HG02610 (cell line): Measurements from ENCODE around the gene NEUROD2.

Experiments
- ATAC-seq: cut with Tn5 transposase; IDR thresholded peaks from one replicate; pipeline ENCODE4 v1.9.1; 2021; ENCODE audit warnings: mild to moderate bottlenecking, moderate library complexity; ENCODE audit not compliant: unreplicated experiment

The NEUROD2 gene

DNA sequence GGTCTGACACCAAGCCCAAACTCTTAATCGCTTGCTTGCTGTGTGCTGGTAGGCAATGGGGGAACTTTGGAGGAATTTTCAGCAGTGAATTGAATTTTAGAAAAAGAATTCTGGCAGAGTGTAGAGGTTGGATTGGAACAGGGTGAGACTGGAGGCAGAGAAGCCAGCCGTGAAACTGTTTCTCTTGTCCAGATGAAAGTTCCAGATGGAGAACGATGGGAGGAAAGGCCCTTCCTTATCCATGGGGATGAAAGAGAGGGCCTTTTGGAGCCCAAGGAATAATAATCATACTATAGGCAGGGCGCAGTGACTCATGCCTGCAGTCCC, 26.0 kb downstream of the NEUROD2 start:
- no peak for ATAC-seq

DNA sequence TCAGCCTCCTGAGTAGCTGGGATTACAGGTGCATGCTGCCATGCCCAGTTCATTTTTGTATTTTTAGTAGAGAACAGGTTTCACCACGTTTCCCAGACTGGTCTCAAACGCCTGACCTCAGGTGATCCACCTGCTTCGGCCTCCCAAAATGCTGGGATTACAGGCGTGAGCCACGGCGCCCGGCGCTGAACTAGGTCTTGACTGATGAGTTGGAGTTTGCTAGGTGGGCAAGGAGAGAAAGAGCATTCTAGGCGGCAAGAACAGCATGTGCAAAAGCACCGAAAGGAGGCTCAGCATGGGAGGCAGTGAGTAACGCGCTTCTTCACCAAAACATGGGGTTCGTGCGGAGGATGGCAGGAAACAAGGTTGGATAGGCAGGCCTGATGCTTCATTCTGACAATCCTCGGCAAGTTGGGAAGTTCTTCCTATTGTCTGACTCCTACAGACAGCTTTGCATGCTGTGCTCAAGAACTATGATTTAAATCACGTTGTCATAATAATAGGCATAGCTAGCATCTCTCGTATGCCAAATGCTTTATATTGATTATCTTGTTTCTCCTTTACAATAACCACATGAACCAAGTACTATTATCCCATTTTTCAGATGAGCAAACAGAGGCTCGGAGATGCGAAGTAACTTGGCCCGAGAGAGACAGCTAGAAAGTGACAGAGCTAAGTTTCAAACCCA, 26.5 kb downstream of the NEUROD2 start:
- no peak for ATAC-seq

DNA sequence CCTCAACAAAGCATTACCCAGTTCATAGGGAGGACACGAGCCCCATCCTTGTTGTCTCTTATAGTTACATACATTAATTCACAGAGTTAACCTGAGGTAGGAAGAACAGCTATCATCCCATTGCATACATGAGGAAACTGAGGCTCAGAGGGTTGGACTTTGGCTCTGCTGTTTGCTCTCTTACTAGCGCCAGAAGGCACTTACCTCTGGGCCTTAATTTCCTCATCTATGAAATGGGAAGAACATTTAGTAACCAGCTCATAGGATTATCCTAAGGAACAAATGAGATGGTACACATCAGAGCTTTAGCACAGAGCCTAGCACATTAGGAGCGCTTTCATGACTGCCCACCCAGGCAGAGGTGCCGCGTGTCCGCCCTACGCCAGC, 27.6 kb downstream of the NEUROD2 start:
- ATAC-seq: no peak

DNA sequence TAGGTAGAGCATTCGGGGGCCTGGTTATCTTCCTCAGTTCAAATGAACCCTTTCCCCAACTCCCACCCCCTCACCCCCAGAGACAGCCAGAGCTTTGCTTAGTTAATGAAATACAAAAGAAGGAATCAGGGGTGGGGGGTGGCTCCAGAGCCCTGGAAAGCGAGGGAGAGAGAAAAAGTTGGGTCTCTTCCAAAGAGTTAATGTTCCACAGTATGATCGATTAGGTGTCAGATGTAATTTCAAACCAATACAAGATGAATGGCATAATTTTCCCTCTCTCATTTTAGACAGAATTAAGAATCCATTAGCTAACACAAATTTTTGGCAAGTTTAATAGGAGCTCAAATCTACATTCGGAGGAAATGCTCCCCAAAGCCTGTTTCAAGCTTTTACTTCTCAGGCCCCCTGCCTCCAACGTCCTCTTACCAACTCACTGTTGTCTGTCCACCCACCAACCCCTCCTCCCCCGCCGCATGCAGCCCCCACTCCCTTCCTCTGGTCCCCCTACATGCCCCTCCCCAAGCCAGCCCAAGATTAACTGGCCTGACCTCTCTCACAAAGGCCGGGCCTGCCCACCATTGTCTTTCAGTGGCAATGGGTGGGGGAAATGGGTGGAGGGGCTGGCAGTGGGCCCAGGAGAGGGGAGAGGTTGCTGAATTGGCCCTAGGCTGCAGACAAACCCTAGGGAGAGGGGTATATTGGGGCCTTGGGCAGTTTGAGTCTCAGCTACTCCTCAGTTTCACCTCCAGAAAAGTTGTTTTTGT, 28.2 kb downstream of the NEUROD2 start:
- no peak for ATAC-seq

DNA sequence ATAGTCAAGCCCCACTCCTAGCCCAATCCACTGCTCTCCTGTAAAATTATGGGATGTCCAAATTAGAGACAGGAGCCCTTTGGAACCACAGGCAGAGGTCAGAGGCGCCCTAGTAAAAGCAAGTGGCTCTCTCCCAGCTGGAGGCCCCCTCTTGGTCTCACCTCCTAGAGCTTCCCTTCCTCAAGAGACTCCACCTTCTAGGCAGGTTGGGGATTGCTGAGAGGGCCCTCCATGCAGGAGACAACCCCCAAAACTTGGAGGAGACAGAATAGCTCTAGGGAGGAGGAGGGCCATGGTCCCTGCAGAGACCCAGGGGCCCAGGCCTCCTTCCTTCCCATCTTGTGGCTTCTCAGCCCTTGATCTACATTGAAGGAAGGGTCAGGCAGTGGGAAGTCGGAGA, 29.4 kb downstream of the NEUROD2 start:
- ATAC-seq: no peak

DNA sequence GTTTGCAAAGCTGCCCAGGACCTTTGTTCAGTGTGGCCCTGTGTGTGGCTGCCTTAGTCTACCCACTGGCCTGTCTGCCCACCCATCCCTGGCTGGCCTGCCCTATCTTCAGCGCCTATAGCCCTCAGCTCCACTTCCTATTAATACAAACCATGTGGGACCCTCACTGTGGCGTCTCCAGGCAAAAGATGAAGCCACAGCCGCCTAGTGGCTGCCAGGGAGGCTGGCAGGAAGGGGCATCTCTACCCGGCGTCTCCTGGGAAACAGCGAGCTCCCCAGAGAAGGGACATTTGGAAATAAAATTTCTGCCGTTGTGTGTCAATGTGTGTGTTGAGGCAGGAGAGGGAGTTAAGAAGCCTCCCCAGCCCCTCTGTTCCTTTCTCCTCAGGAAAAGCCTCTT, 31.5 kb downstream of the NEUROD2 start:
- no peak for ATAC-seq

DNA sequence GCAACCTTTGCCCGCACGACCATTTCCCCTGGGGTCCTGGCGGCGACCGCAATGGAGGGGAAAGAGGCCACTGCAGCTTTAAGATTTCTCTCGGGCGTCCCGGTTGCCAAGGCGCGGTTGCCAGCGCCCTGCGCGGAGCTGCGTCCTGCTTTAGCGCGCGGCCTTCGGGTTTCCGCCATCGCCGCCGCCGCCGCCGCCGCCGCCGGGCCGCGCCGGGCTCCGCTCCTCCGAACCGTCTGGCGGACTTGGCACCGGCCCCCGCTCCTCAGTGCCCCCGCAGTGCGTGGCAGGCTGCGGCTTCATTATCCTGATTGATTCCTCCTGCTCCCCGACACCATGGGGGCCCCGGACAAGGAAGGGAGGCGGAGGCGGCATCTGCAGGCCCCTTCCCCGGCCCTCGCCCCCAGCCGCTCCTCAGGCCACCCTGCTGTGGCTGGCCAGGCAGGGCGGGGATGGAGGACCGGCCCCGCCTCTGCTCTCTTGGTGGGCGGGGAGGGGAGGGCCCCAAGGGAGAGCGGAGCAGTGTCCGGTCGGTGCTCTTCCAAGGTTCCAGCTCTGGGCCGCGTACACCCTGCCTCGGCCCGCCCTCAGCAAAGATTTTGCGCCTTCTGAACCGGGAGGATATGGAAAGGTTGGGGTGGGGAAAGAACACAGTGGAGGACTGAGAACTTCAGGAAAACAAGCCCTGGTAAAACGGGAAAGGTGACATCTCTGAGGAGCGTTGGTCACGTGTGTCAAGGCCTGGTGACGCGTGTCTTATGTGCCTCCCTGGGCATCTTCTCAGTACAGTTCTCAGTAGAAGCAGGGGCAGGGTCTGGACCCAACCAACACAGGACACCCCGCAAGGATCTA, 34.0 kb downstream of the NEUROD2 start:
- ATAC-seq: no peak

DNA sequence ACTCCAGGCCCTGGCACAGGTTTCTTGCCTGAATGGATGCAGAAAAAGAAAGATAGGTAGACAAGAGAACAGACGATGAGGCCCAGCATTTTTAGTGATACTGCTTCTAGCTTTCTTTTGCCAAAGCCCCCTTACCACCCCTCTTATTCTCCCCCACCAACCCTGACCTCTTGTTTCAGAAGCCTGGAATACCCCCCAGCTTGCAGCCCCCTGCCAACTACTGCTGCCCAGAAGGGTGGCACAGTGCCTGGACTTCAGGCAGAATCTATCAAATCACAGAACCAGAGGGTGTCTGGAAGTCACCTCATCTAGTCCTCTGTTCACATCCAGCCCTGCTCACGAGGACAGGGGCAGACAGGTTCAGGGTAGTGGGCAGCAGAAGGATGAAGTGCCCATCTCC, 35.6 kb downstream of the NEUROD2 start:
- no peak for ATAC-seq

DNA sequence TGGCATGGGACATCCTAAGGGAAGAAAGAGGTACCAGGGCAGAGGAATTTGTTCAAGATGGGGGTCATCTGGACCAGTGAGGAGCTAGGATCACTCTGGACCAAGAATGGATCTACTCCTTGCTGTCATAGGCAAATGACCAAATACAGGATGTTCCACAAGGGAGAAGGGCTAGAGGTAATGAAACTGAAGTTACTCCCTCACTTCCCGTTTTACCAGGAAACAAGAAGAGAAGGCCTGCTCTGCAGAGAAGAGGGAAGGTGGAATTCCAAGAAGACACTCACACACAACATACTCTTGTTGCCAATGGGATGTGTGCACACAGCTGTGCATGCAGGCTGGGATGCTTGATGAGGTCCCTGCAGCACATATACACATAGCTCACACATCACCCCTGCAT, 38.6 kb downstream of the NEUROD2 start:
- no peak for ATAC-seq

DNA sequence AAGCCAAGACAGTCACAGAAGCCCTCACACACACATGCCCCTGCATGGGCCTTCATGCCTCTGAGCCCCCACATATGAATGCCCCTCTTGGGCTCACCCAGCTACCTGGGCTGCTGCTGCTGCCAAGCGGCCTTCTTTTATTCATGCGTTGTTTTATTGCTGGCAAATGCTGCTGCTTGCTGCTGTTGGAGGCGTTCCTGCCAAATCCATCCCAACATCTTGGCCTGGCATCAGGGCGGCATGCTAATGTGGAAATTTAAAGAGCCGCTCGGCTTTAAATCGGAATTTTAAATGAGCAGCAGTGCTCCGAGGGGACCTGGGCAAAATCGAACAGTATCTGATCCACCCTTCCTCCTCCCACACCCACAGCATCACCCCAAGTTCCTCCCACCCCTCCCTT, 39.0 kb downstream of the NEUROD2 start:
- ATAC-seq: no peak

DNA sequence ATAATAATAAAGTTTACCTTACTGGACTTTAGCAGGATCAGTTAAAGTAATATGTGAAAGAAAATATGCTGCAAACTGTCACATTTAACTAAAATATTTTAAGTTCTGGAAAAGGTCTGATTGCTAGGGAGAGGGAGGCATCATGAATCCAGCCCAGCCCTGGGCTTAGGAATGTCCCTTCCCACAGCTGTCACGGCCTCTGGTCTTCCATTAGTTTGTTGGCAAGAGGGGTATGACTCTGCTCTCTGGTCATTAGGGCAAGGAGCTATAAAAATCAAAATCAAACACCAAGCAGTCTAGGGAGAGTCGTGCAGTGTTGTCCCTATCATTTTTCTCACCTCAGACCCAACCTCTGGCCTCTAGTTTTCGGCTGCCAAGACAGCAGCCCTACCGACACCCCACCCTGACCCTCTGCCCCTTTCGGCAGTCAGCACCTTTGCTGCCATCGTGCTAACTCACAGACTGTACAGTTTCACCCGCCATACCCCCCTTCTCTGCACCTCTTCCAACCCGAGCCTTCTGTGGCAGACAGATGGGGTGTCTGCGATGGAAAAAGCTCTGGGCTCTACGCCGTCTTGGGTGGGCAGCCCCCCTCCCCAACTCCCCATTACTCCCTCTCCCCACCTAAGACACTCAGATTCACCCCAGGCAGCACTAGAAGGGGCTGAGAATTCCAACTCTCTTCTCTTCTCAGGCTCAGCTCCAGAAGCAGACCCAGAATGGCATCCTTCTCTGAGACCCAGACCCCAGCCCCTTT, 41.4 kb downstream of the NEUROD2 start:
- ATAC-seq: no peak

DNA sequence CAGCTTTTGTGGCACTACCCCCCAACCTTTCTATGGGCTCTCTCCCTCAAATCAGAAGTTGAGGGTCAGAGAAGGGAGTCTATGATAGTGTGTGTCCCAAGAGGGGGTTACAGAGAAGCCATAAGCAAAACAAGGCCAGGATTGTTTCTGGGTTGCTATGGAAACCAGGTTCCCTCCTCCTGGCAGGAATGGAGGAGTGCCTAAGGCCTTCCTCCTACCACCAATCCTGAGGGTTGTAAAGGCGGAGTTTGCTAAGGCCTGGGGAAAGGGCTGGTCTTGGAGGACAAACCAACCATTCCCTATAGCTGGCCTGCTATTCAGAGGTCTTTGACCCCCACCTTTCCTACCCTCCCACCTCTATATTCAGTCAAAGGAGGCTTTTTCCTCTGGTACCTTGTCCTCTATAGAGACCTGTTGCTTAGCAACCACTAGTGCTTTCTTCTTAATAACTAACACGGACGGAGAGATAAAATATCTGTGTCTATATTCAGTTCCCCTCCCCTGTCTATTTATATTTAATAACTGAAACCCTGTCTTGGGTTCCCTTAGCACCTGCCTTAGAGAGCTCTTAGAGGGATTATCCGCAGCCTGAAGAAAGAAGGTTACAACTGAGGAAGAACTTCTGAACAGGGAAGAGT, 43.4 kb downstream of the NEUROD2 start:
- ATAC-seq: no peak

DNA sequence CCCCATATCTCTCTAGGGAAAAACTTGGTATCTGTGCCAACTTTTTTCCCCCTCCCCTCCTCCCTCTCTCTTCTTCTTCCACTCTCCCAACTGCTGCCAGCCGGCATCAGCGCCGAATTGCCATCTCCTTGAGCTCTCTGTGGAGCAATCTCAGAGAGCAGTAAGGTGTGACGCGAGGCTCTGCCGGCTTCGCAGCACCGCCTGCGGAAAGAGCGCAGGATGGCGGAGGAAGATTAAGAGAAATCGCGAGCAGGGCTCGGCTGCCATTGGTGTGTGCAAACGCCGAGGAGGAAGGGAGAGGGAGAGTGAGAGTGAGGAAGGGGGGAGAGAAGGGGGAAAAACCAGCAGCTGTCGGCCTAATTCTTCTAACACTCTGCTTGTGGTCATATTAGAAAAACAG, 44.2 kb downstream of the NEUROD2 start:
- no peak for ATAC-seq

DNA sequence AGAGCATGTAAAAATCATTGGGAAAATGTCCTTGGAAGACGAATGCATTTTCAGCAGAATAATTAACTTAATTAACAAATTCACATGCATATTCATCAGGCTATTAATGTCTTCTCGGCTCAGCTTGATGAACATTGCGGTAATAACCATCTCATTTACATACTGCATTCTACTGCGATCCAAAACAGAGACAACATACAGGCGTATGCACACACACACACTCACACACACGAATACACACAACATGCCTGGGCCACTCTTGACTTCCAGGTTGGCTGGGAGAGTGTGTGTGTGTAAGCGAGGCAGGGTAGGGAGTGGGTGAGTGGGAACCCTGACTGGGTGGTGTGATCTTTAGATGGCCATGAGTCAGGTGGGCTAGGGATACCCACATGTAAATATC, 44.7 kb downstream of the NEUROD2 start:
- ATAC-seq: no peak

DNA sequence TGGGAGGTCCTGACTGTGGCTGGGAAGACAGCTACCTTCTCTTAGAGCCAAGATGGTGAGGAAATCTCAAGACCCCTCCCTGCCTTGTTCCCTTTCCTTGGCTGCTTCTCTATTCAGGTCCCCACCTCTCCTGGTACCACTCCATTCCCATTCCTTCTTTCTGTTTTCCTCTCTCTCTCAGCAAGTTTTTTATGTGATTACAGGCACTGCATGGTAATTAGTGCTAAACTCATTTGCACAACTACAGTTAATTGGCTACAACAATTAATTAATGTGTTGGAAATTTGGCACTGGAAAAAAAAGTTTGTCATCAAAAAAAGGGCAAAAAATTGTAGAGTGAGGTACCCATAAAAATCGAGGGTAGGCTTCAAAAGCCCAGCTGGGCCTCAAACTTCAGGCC, 45.3 kb downstream of the NEUROD2 start:
- no peak for ATAC-seq

DNA sequence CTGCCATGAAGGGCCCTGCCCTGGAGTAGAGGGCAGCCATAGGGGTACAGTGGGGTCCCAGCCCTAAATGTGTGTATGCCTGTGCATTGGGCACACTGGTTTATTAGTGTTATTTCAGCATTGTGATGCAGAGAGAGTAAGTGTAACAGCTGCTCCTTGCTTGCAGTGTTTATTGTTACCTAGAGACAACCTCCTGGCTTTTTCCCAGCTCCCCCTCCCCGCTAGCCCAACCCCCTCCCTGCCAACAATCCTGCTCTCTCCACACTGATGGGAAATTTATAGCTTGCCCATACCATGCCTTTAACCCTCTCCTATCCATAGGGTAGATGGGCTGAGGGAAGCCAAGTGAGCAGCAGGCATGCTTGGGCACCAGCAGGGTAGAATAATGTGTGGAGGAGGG, 51.3 kb downstream of the NEUROD2 start:
- ATAC-seq: no peak

DNA sequence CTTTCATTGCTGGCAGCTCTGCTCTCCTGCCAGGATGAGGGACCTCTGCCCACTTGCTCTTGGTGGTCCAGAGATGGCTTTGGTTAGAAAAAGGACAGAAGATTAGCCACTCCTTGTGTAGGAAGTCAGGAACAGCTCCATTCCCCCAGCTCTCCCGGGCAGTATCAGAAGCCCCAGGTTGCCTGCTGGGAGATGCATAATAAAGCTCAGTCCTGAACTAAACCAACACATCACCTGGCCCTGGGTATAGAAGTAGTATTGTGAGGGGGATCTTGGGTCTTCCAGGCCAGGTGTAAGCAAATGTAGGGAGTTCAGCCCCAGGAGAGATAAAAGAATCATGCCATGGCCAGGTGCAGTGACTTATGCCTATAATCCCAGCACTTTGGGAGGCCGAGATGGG, 52.4 kb downstream of the NEUROD2 start:
- no peak for ATAC-seq
